Lung (tissue), 12 donors: ENCODE results near the gene ERBB4. TPM values are rescaled to one million over a fixed set of nuclear protein-coding genes. Genes with fewer than 3 reads are reported as not detected.

Experiments
- ATAC-seq: fragments of 200-7000 bp; cut with Tn5 transposase; one replicate; pipeline ENCODE4 v1.9.1; 2020; ENCODE audit warnings: moderate number of reproducible peaks; ENCODE audit not compliant: insufficient read depth, low FRiP score
- DNase-seq, 3 donors: peaks; one replicate each; pipeline ENCODE4 v3.0.0-alpha.2; 2013 to 2017
- H3K27ac ChIP-seq, 2 donors: one replicate each; pipeline ENCODE4 v1.5.1; 2013; ENCODE audit warnings: mild to moderate bottlenecking in 2 of 2, moderate library complexity in 2 of 2, control low read depth in 1 of 2, inconsistent platforms in 1 of 2, low read depth in 1 of 2, low read length in 1 of 2
- H3K27me3 ChIP-seq, 3 donors: one replicate each; pipeline ENCODE4 v1.5.1; 2013; ENCODE audit warnings: low read length in 2 of 3; ENCODE audit not compliant: control insufficient read depth in 3 of 3, insufficient read depth in 3 of 3
- H3K36me3 ChIP-seq, 4 donors: one replicate each; pipeline ENCODE4 v1.5.1; 2013; ENCODE audit warnings: low read length in 4 of 4, mild to moderate bottlenecking in 1 of 4, moderate library complexity in 1 of 4; ENCODE audit not compliant: control insufficient read depth in 4 of 4, insufficient read depth in 4 of 4
- H3K4me1 ChIP-seq, 5 donors: one replicate each; pipeline ENCODE4 v1.5.1; 2013; ENCODE audit warnings: low read length in 5 of 5, mild to moderate bottlenecking in 2 of 5, moderate library complexity in 1 of 5; ENCODE audit not compliant: control insufficient read depth in 5 of 5, insufficient read depth in 5 of 5
- H3K4me3 ChIP-seq: one replicate; pipeline ENCODE4 v1.5.1; 2013; ENCODE audit warnings: mild to moderate bottlenecking, control low read depth, moderate library complexity
- H3K9ac ChIP-seq, 2 donors: one replicate each; pipeline ENCODE4 v1.5.1; 2013; ENCODE audit warnings: low read length in 2 of 2, control low read depth in 1 of 2; ENCODE audit not compliant: insufficient read depth in 1 of 2
- H3K9me3 ChIP-seq, 4 donors: one replicate each; pipeline ENCODE4 v1.5.1; 2013; ENCODE audit warnings: low read length in 3 of 4, mild to moderate bottlenecking in 1 of 4, moderate library complexity in 1 of 4; ENCODE audit not compliant: control insufficient read depth in 4 of 4, insufficient read depth in 3 of 4
- WGBS, 2 donors: extraction: QIAGEN DNeasy Blood & Tissue Kit; methylation state at CpG; one replicate each; pipeline ENCODE4 v1.1.7; 2013; 5-methylcytosine and 5-hydroxymethylcytosine counted together
- polyA plus RNA-seq, 2 donors: library from polyadenylated mRNA; stranded (reverse); fragments of 200-250 nt; gene quantifications; one replicate each; pipeline ENCODE4 v1.2.1, GENCODE V29; 2013
- total RNA-seq, 2 donors: library from RNA; depleted of rRNA in 1 of 2; stranded (reverse); fragments of >200 nt in 1 of 2; gene quantifications; one replicate each; pipeline ENCODE4 v1.2.1, GENCODE V29; 2014 to 2021
- TF ChIP-seq, protein P1 (sequence below): IDR thresholded peaks from 2 replicates; pipeline ENCODE4 v1.5.1; 2012; ENCODE audit warnings: mild to moderate bottlenecking; ENCODE audit errors: control extremely low read depth, extremely low read depth
- donor health status: control.
- donor health status: control.
- donor health status: Bipolar disorder and iron deficiency.
- donor health status: healthy.
- donor health status: DM: yes; HTN: yes; CAD: no.

Gene ERBB4
- total and polyA plus RNA-seq, 4 donors: 0.41 to 16.8 (median 5.3) TPM

- no peak for ATAC-seq
- peak in 1 of 3 donors; percentile 12 for DNase-seq
- WGBS, 2 donors: 33 to 67% methylated on average over 6 of the region's 6 CpGs
These were observed 1083.9 kb downstream of the ERBB4 start for GRCh38 chr2:211454679-211455078.

DNA sequence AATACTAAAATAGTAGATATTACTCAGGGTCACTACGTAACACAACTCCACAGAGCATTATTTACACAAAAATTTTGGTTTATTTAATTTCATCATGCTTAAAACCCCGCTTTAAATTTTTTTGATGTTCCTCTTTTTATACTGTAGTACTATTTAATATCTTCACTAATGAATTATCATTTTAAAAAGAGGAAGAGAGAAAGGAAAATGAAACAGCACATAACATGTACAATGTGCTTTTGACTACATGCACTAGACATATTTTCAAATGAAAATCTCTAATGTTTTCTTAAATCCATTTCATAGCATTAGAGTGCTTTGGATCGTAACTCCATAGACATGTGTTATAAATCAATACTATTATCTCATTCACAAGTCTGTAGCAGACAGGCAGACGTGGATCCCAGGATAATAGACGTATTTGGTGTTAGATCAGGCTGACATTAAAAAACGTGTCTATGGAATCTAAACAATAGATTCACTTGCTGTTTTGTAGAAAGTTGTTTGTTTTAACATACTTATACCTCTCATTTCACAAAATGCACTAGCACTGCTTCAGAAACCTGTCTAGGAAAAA, 1085.2 kb downstream of the ERBB4 start:
- 72 to 73% methylated on average over 6 of the region's 6 CpGs for WGBS, 2 donors
- Histone ChIP-seq H3K9me3 (no peaks in the 10 kb centered on the region), H3K27me3 (no peaks in the 10 kb centered on the region), H3K9ac (no peak overlapping the region), H3K36me3 (no peaks in the 10 kb centered on the region), H3K27ac (no peak overlapping the region), H3K4me1 (peaks cover 0 to 10% (median 0%) of the 10 kb centered on the region in 5 donors), H3K4me3 (no peak overlapping the region)
- DNase-seq (no peak), ATAC-seq (no peak)
- TF ChIP-seq, protein P1, sequence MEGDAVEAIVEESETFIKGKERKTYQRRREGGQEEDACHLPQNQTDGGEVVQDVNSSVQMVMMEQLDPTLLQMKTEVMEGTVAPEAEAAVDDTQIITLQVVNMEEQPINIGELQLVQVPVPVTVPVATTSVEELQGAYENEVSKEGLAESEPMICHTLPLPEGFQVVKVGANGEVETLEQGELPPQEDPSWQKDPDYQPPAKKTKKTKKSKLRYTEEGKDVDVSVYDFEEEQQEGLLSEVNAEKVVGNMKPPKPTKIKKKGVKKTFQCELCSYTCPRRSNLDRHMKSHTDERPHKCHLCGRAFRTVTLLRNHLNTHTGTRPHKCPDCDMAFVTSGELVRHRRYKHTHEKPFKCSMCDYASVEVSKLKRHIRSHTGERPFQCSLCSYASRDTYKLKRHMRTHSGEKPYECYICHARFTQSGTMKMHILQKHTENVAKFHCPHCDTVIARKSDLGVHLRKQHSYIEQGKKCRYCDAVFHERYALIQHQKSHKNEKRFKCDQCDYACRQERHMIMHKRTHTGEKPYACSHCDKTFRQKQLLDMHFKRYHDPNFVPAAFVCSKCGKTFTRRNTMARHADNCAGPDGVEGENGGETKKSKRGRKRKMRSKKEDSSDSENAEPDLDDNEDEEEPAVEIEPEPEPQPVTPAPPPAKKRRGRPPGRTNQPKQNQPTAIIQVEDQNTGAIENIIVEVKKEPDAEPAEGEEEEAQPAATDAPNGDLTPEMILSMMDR: no peak

More at GRCh38 chr2:211454679-211455078, 1083.9 kb downstream of the ERBB4 start:
- H3K4me1 ChIP-seq: peaks cover 0 to 10% (median 0%) of the 10 kb centered on the region in 5 donors
- H3K9me3 ChIP-seq: no peaks in the 10 kb centered on the region
- TF ChIP-seq, protein P1: no peak
- no peak overlapping the region for H3K9ac ChIP-seq
- H3K27ac ChIP-seq: no peak overlapping the region
- H3K36me3 ChIP-seq: no peaks in the 10 kb centered on the region
- no peaks in the 10 kb centered on the region for H3K27me3 ChIP-seq
- H3K4me3 ChIP-seq: no peak overlapping the region

GRCh38 chr2:211451642-211452041, 1087.0 kb downstream of the ERBB4 start:
- Histone ChIP-seq H3K4me1 (peaks cover 0 to 10% (median 0%) of the 10 kb centered on the region in 5 donors), H3K27me3 (no peaks in the 10 kb centered on the region), H3K9ac (no peak overlapping the region), H3K9me3 (no peaks in the 10 kb centered on the region), H3K27ac (no peak overlapping the region), H3K4me3 (no peak overlapping the region), H3K36me3 (no peaks in the 10 kb centered on the region)
- DNase-seq (peak in 1 of 3 donors; percentile 8), ATAC-seq (no peak)
- TF ChIP-seq, protein P1: no peak
- WGBS, 2 donors: 59 to 82% methylated on average over 2 of the region's 2 CpGs

GRCh38 chr2:211449819-211450218, 1088.8 kb downstream of the ERBB4 start:
- DNase-seq (no peak), ATAC-seq (no peak)
- no peaks in the 10 kb centered on the region for H3K36me3 ChIP-seq
- no peak overlapping the region for H3K9ac ChIP-seq
- H3K4me1 ChIP-seq: peaks cover 0 to 4% (median 0%) of the 10 kb centered on the region in 5 donors
- WGBS, 2 donors: 95 to 97% methylated on average over 1 of the region's 1 CpG
- TF ChIP-seq, protein P1: no peak
- no peak overlapping the region for H3K27ac ChIP-seq
- no peaks in the 10 kb centered on the region for H3K27me3 ChIP-seq
- no peak overlapping the region for H3K4me3 ChIP-seq
- no peaks in the 10 kb centered on the region for H3K9me3 ChIP-seq
